Suprapubic skin (tissue), 3 donors: ENCODE measurements around the gene GLT8D2.

Experiments
- CTCF ChIP-seq, 2 donors: fragments of 200-600 bp in 1 of 2; fragments of 450-650 bp in 1 of 2; sonication (generic) in 1 of 2; IDR thresholded peaks; one replicate each; pipeline ENCODE4 v1.5.1; 2016 to 2019; ENCODE audit warnings: antibody characterized with exemption in 2 of 2, mild to moderate bottlenecking in 1 of 2, moderate library complexity in 1 of 2
- POLR2A ChIP-seq, 2 donors: fragments of 450-650 bp; IDR thresholded peaks; one replicate each; pipeline ENCODE4 v1.6.1; 2017; ENCODE audit warnings: antibody characterized with exemption in 2 of 2, mild to moderate bottlenecking in 2 of 2, moderate library complexity in 2 of 2

DNA sequence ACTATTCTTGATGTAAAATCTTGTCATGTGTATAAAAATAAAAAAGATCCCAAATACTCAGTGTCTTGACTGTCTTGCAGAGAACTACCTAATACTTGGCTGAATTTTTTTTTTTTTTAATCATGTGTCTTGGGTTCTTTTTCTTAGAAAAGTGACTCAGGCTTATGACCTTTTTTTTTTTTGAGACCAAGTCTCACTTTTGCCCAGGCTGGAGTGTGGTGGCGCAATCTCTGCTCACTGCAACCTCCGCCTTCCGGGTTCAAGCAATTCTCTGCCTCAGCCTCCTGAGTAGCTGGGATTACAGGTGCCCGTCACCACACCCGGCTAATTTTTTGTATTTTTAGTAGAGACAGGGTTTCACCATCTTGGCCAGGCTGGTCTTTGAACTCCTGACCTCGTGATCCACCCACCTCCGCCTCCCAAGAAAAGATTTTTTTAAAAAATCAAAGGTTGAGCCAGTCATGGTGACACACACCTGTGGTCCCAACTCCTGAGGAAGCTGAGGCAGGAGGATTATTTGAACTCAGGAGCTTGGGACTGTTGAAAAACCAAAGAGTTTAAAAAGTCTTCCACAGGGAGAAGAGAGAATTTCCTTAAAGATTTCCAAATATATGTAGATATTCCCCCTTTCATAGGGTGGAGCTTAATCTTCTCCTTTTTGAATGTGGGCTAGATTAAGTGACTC lies 102.0 kb downstream of the GLT8D2 start:
- TF ChIP-seq CTCF (IDR thresholded peaks at IDR 0.05) = no peak
- TF ChIP-seq POLR2A (IDR thresholded peaks at IDR 0.05) = no peak
